ENCODE data around the gene COL23A1.

GRCh38 chr5:178228609-178229008 is 361.6 kb downstream of the COL23A1 start:
- TF ChIP-seq EZH2 (IDR thresholded peaks at IDR 0.05; ENCODE audit: low read length, unreplicated experiment) = no peak
- TF ChIP-seq, protein P1, sequence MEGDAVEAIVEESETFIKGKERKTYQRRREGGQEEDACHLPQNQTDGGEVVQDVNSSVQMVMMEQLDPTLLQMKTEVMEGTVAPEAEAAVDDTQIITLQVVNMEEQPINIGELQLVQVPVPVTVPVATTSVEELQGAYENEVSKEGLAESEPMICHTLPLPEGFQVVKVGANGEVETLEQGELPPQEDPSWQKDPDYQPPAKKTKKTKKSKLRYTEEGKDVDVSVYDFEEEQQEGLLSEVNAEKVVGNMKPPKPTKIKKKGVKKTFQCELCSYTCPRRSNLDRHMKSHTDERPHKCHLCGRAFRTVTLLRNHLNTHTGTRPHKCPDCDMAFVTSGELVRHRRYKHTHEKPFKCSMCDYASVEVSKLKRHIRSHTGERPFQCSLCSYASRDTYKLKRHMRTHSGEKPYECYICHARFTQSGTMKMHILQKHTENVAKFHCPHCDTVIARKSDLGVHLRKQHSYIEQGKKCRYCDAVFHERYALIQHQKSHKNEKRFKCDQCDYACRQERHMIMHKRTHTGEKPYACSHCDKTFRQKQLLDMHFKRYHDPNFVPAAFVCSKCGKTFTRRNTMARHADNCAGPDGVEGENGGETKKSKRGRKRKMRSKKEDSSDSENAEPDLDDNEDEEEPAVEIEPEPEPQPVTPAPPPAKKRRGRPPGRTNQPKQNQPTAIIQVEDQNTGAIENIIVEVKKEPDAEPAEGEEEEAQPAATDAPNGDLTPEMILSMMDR (conservative IDR thresholded peaks at IDR 0.05; ENCODE audit: low read depth, low read length) = no peak
- TF ChIP-seq EZH2phosphoT487 (IDR thresholded peaks at IDR 0.05; ENCODE audit: borderline replicate concordance, low read length) = no peak

Measured in PC-3 (cell line).